DND-41 (cell line): Measurements from ENCODE around the gene MAP3K5.

Source experiments
- ATAC-seq: fragments of 200-7000 bp; cut with Tn5 transposase; 3 replicates; pipeline ENCODE4 v1.9.1; 2021; ENCODE audit warnings: low read depth; ENCODE audit not compliant: insufficient read depth
- DNase-seq: peaks from one replicate; pipeline ENCODE4 v3.0.0-alpha.2; 2020
- H2AFZ ChIP-seq: 2 replicates; pipeline ENCODE4 v1.6.0; 2012; ENCODE audit warnings: low read depth, low read length
- H3K27ac ChIP-seq: 2 replicates; pipeline ENCODE4 v1.5.1; 2012; ENCODE audit warnings: low read length, inconsistent platforms
- H3K27me3 ChIP-seq: fragments of 200-600 bp; sonication (generic); 2 replicates; pipeline ENCODE4 v1.6.0; 2012; ENCODE audit warnings: low read length, mild to moderate bottlenecking, inconsistent platforms; ENCODE audit not compliant: insufficient read depth, poor library complexity
- H3K36me3 ChIP-seq: 2 replicates; pipeline ENCODE4 v1.5.1; 2012; ENCODE audit warnings: low read length, inconsistent platforms; ENCODE audit not compliant: insufficient read depth
- H3K4me1 ChIP-seq: 2 replicates; pipeline ENCODE4 v1.5.1; 2012; ENCODE audit warnings: mild to moderate bottlenecking, low read length; ENCODE audit not compliant: insufficient read depth
- H3K4me2 ChIP-seq: 2 replicates; pipeline ENCODE4 v1.6.0; 2012; ENCODE audit warnings: mild to moderate bottlenecking, moderate library complexity, low read length, inconsistent platforms; ENCODE audit not compliant: insufficient read depth
- H3K4me3 ChIP-seq, 2 experiments: fragments of 200-600 bp in 1 of 2; shearing (Covaris generic) in 1 of 2; 2 replicates each; pipeline ENCODE4 v1.5.1; 2012 to 2016; ENCODE audit warnings: inconsistent platforms in 2 of 2, low read length in 2 of 2, mild to moderate bottlenecking in 2 of 2, low read depth in 1 of 2, moderate library complexity in 1 of 2
- H3K79me2 ChIP-seq: 2 replicates; pipeline ENCODE4 v1.6.0; 2012; ENCODE audit warnings: low read length, inconsistent platforms; ENCODE audit not compliant: insufficient read depth
- H3K9ac ChIP-seq: 2 replicates; pipeline ENCODE4 v1.6.0; 2012; ENCODE audit warnings: low read depth, mild to moderate bottlenecking, inconsistent platforms, low read length, moderate library complexity
- H3K9me3 ChIP-seq: 2 replicates; pipeline ENCODE4 v1.5.1; 2012; ENCODE audit warnings: low read length, moderate library complexity, mild to moderate bottlenecking, inconsistent platforms; ENCODE audit not compliant: insufficient read depth, severe bottlenecking
- H4K20me1 ChIP-seq: 2 replicates; pipeline ENCODE4 v1.6.0; 2012; ENCODE audit warnings: low read length; ENCODE audit not compliant: insufficient read depth
- CTCF ChIP-seq: IDR thresholded peaks from 2 replicates; pipeline ENCODE4 v1.5.1; 2012; ENCODE audit warnings: borderline replicate concordance, low read length, moderate library complexity, mild to moderate bottlenecking; ENCODE audit not compliant: poor library complexity, severe bottlenecking; ENCODE audit errors: extremely low read depth
- EZH2 ChIP-seq: IDR thresholded peaks from 3 replicates; pipeline ENCODE4 v1.6.1; 2012; ENCODE audit warnings: borderline replicate concordance, low read depth, mild to moderate bottlenecking, moderate library complexity, low read length, inconsistent platforms; ENCODE audit not compliant: severe bottlenecking

The MAP3K5 gene

GRCh38 chr6:136526196-136526930 is 265.9 kb downstream of the MAP3K5 start:
- Histone ChIP-seq H3K27ac (no peak overlapping the region), H4K20me1 (no peaks in the 10 kb centered on the region), H3K79me2 (no peaks in the 10 kb centered on the region), H3K4me1 (no peaks in the 10 kb centered on the region; the same call in 1 of the 2 replicates), H3K27me3 (peaks cover 30% of the 10 kb centered on the region), H3K36me3 (no peaks in the 10 kb centered on the region), H2AFZ (no peak overlapping the region), H3K4me2 (no peak overlapping the region), H3K9me3 (no peaks in the 10 kb centered on the region), H3K4me3 (no peak overlapping the region), H3K9ac (no peak overlapping the region)
- peak; percentile 75 for ATAC-seq
- DNase-seq: peak; percentile 16
- peak; percentile 12 for TF ChIP-seq CTCF
- TF ChIP-seq EZH2: no peak

- no peak overlapping the region for H2AFZ ChIP-seq
- DNase-seq: no peak
Measured at GRCh38 chr6:136525586-136526195, 266.6 kb downstream of the MAP3K5 start.

GRCh38 chr6:136524936-136525413 is 267.3 kb downstream of the MAP3K5 start:
- DNase-seq (no peak), ATAC-seq (no peak)
- H3K27me3 ChIP-seq: peaks cover 38% of the 10 kb centered on the region
- no peaks in the 10 kb centered on the region for H3K36me3 ChIP-seq
- H3K9ac ChIP-seq: no peak overlapping the region
- no peak overlapping the region for H3K4me2 ChIP-seq
- no peak overlapping the region for H2AFZ ChIP-seq
- H3K79me2 ChIP-seq: no peaks in the 10 kb centered on the region
- H3K4me1 ChIP-seq: no peaks in the 10 kb centered on the region; the same call in 1 of the 2 replicates
- H3K4me3 ChIP-seq: no peak overlapping the region
- peaks cover 2% of the 10 kb centered on the region; the same call in 1 of the 2 replicates for H4K20me1 ChIP-seq
- TF ChIP-seq CTCF: no peak
- no peak for TF ChIP-seq EZH2
- H3K9me3 ChIP-seq: no peaks in the 10 kb centered on the region
- H3K27ac ChIP-seq: no peak overlapping the region

More at GRCh38 chr6:136525586-136526195, 266.6 kb downstream of the MAP3K5 start:
- Histone ChIP-seq H3K9ac (no peak overlapping the region), H3K36me3 (no peaks in the 10 kb centered on the region), H3K4me1 (no peaks in the 10 kb centered on the region; the same call in 1 of the 2 replicates), H3K9me3 (no peaks in the 10 kb centered on the region), H3K27ac (no peak overlapping the region), H3K4me2 (no peak overlapping the region), H3K27me3 (peaks cover 34% of the 10 kb centered on the region), H4K20me1 (peaks cover 2% of the 10 kb centered on the region; the same call in 1 of the 2 replicates), H3K4me3 (no peak overlapping the region), H3K79me2 (no peaks in the 10 kb centered on the region)
- ATAC-seq: no peak
- TF ChIP-seq CTCF (no peak), EZH2 (no peak)
